ENCODE data around the gene MYO1D. TPM values are rescaled to one million over a fixed set of nuclear protein-coding genes. Genes with fewer than 3 reads are reported as not detected.

Gene MYO1D
- total RNA-seq, 1 donor from 2014 or later, result 28.3 TPM

- peak; percentile 43 for DNase-seq (ENCODE audit: low read depth)
Observed at GRCh38 chr17:32569171-32570080, 307.5 kb downstream of the MYO1D start.

- no peak for DNase-seq (ENCODE audit: low read depth)
Observed at GRCh38 chr17:32568705-32569104, 308.2 kb downstream of the MYO1D start.

GRCh38 chr17:32567511-32567910 is 309.4 kb downstream of the MYO1D start:
- DNase-seq (ENCODE audit: low read depth), result no peak

DNA sequence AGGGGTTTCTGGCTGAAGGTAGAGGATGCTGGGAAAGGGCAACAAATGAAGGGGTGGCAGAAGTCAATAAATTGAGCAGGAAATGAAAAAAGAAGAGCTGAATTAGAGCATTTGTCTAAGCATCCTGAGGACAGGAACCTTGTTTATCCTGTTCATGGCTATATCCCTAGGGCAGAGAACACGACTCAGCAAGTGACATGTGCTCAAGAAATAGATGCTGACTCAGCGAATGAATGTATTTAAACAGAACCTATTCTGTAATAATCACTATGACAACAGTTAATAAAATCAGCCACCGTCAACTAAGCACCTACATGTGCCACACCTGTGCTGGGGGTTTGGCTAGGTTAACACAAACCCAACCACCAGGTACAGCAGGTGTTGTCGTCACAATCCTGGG is 309.8 kb downstream of the MYO1D start:
- no peak for DNase-seq (ENCODE audit: low read depth)

DNA sequence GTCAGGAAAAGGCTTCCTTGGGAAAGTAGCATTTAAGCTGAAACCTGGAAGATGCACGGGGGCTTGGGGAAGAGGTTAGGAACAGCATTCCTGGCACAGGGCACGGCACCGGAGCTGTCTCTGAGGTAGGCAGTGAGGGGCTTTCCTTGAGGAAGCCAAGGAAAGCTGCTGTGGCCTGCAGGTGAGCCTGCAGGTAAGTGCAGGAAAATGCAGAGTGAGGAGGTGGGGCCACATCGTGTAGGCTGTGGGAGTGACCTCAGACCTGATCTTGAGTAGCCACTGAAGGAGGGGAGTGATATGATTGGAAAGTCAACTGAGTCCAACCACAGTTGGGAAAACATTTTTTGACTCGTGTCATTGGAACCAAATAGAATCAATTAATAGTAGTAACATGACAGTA is 310.6 kb downstream of the MYO1D start:
- no peak for DNase-seq (ENCODE audit: low read depth)

DNA sequence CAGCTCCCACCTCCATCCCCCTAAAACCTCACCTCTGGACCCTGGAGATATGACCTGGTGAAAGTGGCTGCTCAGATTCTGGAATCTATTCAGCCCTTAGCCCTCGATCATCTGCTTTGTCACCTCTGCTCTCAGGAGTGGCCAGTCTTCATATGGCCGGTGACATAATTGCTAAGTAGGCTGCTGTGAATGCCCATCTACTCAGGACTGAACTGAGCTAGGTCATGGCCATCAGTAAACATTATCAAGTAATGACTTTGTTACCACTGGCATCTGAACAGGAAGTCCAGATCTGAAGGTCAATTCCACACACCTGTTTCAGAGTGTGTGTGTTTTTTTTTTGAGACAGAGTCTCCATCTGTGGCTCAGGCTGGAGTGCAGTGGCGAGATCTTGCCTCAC is 311.5 kb downstream of the MYO1D start:
- no peak for DNase-seq (ENCODE audit: low read depth)

DNA sequence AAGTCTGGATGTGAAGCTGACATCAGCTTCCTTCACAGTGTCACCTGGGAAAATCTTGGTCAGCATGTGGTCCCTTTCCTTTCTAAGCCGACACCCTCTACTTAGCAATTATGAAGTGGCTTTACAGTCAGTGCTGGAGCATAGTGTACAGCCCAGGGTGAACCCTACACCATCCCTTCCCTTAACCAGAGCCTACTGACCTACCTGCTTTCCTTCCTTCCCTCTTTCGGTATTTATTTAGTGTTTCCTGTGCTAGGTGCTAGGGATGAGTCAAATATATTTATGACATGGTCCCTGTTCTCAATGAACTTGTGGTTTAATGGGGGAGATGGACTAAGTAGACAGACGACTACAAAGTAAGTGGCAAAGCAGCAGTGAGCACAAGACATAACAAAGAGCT is 312.6 kb downstream of the MYO1D start:
- no peak for DNase-seq (ENCODE audit: low read depth)

DNA sequence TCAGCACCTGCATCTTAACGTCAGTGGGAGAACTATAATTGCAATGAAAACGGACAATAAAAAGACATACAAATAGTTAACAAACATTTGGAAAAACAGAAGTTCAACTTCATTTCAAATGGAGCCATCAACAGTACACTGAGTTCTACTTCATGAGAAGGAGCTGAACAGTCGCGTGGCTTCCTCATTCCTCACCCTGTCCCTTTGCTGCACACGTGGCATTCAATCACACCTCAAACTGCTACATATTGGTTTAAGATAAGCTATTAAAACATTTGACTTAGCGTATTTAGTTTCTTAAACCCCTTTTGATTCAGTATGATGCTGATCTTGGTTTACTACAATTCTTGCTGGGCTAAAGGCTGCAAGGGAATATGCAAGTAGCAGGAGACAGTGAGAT is 313.3 kb downstream of the MYO1D start:
- no peak for DNase-seq (ENCODE audit: low read depth)

DNA sequence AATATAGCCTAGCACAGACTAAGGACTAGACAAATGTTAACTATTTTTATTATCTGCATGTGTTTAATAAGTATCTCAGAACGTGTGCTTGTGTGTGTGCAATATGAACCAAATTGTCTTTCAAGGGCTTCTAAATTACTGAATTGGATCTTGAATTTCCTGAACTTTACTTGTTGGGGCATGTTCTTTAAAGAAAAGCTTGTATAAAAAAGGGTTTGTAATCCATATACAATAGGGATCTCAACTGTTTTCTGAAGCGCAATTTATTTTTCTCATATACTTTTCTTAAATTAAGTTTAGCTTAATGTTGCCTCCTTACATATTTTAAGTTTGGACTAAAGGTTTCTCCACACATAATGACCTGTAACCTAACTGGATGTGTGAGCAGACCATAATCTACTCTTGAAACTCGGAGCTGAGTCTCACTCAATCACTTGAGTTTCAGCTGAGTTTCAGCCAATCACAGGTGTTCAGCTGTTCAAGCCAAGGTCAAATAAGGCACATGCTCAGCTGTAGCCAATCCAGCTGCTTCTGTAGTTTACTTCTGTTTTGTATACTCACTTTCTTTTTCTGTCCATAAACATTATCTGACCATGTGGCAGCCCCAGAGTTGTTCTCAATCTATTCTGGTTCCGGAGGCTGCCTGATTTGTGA is 317.8 kb downstream of the MYO1D start:
- no peak for DNase-seq (ENCODE audit: low read depth)

DNA sequence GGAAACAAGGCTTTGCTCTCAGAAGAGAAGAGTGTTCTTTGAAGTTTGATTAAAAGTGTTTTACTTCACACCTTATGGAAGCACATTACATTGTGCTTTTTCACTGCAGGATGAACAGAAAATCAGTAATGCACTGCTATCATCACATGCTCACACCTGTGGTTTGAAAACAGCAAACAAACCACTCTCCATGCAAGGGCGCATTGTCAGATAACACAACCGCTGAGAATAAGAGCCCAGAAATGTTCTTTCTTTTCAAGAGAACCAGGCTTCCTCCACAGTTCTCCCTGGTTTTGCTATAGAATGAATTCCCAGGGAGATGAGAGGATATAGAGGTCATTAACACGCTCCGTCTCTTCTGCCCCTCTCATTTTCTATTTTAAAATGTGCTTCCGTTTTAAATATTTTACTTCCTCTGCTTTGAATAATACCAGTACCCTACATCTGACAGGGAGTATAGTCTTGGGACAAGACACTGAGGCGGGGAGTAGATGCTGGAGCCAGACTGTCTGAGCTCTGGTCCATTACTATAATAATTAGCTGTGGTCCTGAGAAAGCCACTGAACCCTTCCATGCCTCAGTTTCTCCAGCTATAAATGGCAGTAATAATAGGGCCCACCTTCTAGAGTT is 318.5 kb downstream of the MYO1D start:
- DNase-seq (ENCODE audit: low read depth), result no peak

DNA sequence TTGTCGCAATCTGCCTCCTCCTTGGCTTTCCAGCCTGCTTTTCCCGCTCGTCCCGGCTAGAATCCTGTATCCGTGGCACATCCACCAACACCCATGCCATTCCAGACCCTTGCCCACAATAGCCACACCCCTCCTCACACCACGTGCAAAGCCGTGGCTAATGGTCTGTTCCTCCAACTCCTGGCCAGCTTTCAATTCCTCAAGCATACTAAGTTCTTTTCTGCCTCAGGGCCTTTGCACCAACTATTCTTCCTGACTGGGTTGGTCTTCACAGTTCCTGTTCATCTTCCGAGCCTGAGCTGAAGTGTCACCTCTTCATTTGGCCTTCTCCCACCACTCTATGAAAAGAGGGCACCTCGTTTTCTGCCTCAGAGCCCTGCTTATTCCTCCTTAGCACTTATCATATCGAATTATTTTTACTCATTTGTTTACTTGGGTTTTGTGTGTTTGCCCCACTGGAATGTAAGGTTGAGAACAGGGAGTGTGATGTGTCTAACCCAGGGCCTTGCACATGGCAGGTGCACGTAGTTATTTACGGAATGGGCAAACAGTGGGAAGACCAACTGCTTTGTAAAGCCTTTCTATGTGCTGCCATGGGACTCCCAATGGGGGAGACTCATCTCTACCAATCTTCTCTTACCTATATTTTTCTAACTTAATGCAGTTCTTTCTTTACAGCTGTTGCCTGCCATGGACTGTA is 321.2 kb downstream of the MYO1D start:
- no peak for DNase-seq (ENCODE audit: low read depth)

DNA sequence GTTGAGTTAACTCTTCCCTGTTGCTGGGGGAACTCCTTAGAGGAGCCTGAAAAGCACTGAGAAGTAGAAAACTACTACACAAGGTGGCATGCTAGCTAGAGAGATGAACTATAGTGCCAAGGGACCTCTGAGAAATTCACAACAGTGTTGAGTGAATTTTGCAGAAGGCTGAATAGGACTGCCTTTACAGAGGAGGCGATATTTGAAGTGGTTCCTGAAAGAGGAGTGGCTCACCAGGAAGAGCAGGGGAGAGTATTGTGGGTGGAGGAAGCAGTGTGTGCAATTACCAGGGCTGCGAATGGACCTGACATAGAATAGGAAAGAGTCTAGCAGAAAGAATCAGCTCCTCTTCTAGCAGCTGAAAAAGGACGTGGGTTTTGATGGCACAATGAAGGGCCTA is 323.8 kb downstream of the MYO1D start:
- DNase-seq (ENCODE audit: low read depth), result no peak

DNA sequence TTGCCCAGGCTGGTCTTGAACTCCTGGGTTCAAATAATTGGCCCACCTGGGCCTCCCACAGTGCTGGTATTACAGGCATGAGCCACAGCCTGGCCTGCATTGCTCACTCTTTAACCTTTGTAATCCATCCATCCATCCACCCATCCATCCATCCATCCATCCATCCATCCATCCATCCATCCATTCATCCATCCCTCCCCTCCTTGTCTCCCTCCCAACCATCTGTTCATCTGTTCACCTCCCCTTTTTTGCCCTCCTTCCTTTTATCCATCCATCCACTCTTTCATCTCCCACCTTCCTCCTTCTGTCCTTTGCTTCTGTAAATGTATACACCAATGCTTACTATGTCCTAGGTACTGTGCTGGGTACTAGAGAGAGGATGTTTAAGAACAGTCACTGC is 324.6 kb downstream of the MYO1D start:
- no peak for DNase-seq (ENCODE audit: low read depth)

DNA sequence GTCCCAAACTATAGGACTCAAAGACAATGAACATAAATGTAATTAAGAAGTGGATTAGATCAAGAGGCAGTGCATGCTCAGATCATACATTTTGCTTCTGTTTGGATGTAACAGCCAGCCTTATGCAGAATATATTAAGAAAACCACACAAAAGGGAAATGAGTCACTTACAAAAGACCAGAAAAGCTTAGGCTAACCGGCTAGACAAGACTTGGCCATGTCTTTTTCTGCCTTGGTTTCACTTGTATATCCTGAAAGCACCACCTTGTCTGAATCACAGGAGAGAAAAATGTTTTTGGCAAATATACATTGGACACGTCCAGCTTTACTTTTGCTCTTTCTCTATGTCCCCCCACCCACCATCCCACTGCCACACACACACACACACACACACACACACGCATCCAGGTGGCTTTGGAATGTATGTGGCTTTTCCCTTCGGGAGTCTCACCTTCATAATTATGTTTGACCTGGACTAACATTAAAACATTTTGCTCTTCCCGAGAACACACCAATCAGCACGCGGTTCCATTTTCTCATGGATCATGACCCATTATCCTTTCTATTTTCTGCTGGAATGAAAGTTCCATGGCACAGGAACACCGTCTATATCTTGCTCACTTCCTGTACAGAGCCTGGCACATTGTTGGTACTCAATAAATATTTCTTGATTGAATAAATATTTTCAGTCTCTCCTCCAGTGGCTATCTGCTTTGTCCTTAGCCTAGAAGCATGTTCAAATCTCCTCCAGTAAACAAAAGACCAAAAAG is 325.6 kb downstream of the MYO1D start:
- DNase-seq (ENCODE audit: low read depth), result peak; percentile 75

DNA sequence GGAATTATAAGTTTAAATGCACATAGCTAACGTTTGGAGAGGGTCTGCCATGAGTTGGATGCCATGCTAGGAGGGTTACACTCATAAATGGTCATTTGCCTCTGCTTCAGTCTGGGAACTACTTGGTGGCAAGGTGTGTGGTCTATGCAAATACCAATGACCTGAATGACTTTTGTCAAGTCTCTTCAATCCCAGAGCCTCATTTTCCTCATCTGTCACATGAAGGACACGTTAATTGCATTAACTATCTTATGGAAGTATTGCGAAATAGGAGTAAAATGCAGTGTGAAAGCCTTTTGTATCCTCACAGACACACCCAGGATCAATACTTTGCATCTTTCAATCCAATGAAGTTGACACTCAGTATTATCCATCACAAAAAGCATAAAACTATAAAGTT is 327.4 kb downstream of the MYO1D start:
- DNase-seq (ENCODE audit: low read depth), result no peak

GRCh38 chr17:32546031-32546444 is 330.9 kb downstream of the MYO1D start:
- DNase-seq (ENCODE audit: low read depth), result no peak

DNA sequence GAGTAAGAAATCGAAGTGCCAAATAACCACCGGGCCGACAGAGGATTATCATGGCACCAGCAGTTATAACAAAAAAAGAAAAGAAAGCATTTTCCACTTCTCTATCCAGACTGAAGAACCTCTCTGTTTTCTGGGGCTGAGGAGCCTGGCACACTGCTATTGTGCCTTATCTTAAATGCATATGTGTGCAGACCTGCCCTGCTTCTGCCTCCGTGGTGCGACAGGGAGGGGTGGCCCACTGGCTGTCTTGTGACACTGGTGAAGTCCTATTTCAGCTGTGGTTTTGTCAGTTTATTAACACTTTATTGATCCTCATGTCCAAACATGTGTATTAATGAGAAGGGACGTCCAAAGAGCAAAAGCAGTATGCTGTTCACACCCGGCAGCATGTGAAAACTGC is 334.7 kb downstream of the MYO1D start:
- DNase-seq (ENCODE audit: low read depth), result no peak

GRCh38 chr17:32541640-32542039 is 335.3 kb downstream of the MYO1D start:
- DNase-seq (ENCODE audit: low read depth), result no peak

GRCh38 chr17:32536736-32537643 is 339.9 kb downstream of the MYO1D start:
- peak; percentile 25 for DNase-seq (ENCODE audit: low read depth)

DNA sequence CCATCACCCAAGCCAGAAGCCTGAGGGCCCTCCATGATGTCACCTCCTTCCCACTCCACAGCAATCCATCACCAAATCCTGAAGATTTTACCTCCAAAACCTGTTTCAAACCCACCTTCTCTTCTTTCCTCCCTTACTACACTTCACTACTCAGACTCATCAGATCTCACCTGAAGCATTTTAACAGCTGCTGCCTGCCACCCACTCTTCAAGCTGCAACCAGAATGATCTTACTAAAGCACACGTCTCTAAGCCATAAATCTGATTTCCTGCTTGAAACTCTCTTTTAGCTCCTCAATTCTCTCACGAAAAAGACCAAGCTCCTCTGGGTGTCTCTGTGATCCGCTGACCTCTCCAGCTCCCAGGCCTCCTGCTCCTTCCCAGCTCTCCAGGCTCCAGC is 343.6 kb downstream of the MYO1D start:
- no peak for DNase-seq (ENCODE audit: low read depth)

Measured in renal cortical epithelial cell (primary cell).